ENCODE data around the gene ZC3H15. TPM values are rescaled to one million over a fixed set of nuclear protein-coding genes. Genes with fewer than 3 reads are reported as not detected.

Gene ZC3H15
- total RNA-seq, 1 experiment from 2014 or later: 86.5 TPM

DNA sequence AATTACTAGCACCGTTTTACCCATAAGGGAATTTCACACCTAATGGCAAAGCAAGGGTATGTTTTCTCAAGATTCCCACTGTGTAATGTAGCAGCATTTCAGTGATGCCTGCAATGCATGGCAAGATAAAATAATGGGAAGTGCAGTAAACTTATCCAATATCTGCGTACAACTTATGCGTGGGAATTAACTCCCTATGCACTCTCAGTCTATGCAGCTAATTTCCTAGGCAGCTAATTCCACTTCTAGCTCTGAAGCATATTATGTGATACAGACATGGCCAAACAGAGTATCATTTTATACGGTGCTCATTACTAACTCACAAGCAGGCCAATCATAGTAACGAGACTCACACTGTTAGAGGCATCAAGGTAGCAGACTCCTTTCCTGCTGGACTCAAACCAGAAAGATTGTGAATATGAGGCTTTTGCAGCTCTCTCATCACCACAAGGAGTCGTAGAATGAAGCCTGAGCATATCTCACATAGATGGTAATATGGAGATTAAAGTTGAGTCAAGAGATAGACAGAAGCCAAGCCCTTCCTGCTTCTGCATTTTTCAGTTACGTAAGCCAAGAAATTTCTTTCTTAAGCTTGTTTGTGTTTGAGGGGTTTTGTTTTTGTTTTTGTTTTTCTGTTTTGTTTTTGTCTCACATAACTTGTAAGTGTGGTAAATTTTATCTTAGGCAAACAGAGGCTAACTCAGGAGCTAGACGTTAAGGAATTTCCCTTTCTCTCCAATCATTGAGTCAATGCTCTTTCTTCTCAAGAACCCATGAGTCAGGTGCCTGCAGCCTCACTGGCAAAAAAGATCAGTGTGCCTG, 69.0 kb downstream of the ZC3H15 start:
- CTCF ChIA-PET: interaction anchor here (1.2 to 1.3 kb wide), 3 partner anchors 15 to 51 kb away, joined by 3 to 4 read pairs (median 4); partner anchors contain the start of gene ITGAV
- H3K27ac Mint-ChIP-seq (ENCODE audit: unreplicated experiment): no peak overlapping the region

DNA sequence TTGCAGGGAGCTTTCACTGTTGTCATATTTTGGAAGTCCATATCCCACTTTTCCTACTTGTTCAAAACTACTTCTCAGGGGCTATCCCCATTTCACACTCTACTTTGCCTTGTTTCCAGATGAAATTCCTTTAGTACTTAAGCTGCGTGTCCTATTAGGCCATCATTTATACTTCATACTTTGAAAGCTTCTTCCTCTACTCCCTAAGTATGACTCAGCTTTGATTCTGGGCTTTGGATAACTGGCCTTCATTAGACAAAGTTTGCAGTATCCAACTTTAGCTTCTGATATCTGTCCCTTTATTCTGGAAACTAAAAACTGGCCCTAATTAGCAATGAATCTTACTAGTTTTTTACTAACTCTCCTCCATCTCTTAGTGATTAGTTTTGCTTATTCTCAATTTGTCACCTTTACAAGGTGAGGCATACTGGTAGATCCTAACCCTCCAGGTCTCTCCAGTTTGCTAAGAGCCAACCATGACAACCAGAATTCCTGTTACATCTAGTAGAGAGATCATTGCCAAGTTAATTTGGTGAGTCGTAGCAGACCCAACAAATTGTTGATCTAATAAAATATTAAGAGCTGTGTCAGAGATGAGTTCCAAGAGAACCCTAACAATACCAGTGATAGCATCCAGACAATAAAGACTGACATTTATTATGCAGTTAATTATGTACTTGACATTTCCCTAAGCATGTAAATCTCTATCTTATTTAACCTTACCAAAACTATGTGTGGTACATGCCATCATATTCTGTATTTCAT, 72.6 kb downstream of the ZC3H15 start:
- H3K27ac Mint-ChIP-seq (ENCODE audit: unreplicated experiment): no peak overlapping the region
- no TSS peak for BruUV-seq (replicated peaks)
- DNase-seq: no peak
- intact Hi-C loops (cut with micrococcal nuclease; ENCODE audit: unreplicated experiment): no loop called here
- TF ChIP-seq, protein P1, sequence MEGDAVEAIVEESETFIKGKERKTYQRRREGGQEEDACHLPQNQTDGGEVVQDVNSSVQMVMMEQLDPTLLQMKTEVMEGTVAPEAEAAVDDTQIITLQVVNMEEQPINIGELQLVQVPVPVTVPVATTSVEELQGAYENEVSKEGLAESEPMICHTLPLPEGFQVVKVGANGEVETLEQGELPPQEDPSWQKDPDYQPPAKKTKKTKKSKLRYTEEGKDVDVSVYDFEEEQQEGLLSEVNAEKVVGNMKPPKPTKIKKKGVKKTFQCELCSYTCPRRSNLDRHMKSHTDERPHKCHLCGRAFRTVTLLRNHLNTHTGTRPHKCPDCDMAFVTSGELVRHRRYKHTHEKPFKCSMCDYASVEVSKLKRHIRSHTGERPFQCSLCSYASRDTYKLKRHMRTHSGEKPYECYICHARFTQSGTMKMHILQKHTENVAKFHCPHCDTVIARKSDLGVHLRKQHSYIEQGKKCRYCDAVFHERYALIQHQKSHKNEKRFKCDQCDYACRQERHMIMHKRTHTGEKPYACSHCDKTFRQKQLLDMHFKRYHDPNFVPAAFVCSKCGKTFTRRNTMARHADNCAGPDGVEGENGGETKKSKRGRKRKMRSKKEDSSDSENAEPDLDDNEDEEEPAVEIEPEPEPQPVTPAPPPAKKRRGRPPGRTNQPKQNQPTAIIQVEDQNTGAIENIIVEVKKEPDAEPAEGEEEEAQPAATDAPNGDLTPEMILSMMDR (IDR thresholded peaks at IDR 0.05; ENCODE audit: unreplicated experiment): no peak
- H3K9me3 Mint-ChIP-seq (ENCODE audit: low read depth, unreplicated experiment): peaks cover 6% of the 10 kb centered on the region
- CTCF ChIA-PET: no interaction called here
- no peak overlapping the region for H3K4me3 Mint-ChIP-seq (ENCODE audit: low read depth, unreplicated experiment)
- H3K4me1 Mint-ChIP-seq (ENCODE audit: low read depth, unreplicated experiment): peaks cover 37% of the 10 kb centered on the region
- H3K27me3 Mint-ChIP-seq (ENCODE audit: unreplicated experiment): no peaks in the 10 kb centered on the region
- no peaks in the 10 kb centered on the region for H3K36me3 Mint-ChIP-seq (ENCODE audit: insufficient read depth, unreplicated experiment)

More for the DNA sequence above, 69.0 kb downstream of the ZC3H15 start:
- no peaks in the 10 kb centered on the region for H3K9me3 Mint-ChIP-seq (ENCODE audit: low read depth, unreplicated experiment)
- no peak overlapping the region for H3K4me3 Mint-ChIP-seq (ENCODE audit: low read depth, unreplicated experiment)
- no peaks in the 10 kb centered on the region for H3K27me3 Mint-ChIP-seq (ENCODE audit: unreplicated experiment)
- DNase-seq: no peak
- H3K4me1 Mint-ChIP-seq (ENCODE audit: low read depth, unreplicated experiment): peaks cover 16% of the 10 kb centered on the region
- TF ChIP-seq, protein P1 (IDR thresholded peaks at IDR 0.05; ENCODE audit: unreplicated experiment): no peak
- no TSS peak for BruUV-seq (replicated peaks)
- H3K36me3 Mint-ChIP-seq (ENCODE audit: insufficient read depth, unreplicated experiment): no peaks in the 10 kb centered on the region
- intact Hi-C loops (cut with micrococcal nuclease; ENCODE audit: unreplicated experiment): no loop called here

Other genes with a start within 250 kb of the ZC3H15 start
- 109 and 146 TPM in 2 replicates for gene ITGAV, start 103.8 kb downstream of the ZC3H15 start, total RNA-seq (2022)
- gene FAM171B, start 207.8 kb downstream of the ZC3H15 start, total RNA-seq (2022): 14.7 and 15.1 TPM in 2 replicates